Measurements from ENCODE around the gene FAF2. TPM values are rescaled to one million over a fixed set of nuclear protein-coding genes. Genes with fewer than 3 reads are reported as not detected.

FAF2 gene
- total RNA-seq, 4 donors from 2014 or later: 21.2 to 27.3 (median 23.9) TPM

DNA sequence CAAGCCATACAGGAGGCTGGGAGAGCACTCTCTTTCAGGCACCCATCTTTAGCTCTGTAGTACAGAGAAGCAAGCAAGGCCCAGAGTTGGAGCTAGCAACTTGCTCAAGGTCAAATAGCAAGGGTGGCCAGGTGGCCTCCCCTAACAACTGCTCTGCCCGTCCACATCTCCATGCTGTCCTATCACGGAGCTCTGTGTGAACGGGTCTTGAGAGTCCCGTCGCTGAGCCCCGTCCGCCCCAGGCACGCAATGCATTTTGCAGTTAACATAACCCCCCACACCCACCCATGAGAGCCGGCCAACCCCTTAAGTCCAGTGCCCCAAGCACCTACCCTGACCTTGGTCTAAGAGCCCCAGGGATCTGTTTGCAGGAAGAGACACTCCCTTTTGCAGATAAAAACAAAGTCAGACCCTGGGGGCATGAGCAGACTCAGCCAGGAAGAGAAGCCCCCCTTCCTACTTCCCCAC, 87.5 kb downstream of the FAF2 start:
- peak overlapping the region; percentile 89 to 99 (median 94) for H3K4me3 ChIP-seq
- intact Hi-C loops (cut with DNase I): no loop called here
- DNase-seq (ENCODE audit: extremely low spot score): no peak
- peak overlapping the region; percentile 94 to 100 (median 98) for H3K27ac ChIP-seq (replicated peaks in 1 of 4)
- peaks cover 60 to 72% (median 69%) of the 10 kb centered on the region in 4 donors for H3K4me1 ChIP-seq
- no peaks in the 10 kb centered on the region for H3K27me3 ChIP-seq
- WGBS: no CpG with 5 or more reads among the region's 9 CpGs
- TF ChIP-seq EP300 (IDR thresholded peaks at IDR 0.05): no peak
- TF ChIP-seq POLR2AphosphoS5 (IDR thresholded peaks at IDR 0.05): no peak
- TF ChIP-seq POLR2A (IDR thresholded peaks at IDR 0.05; ENCODE audit: low read depth): no peak
- no peak for TF ChIP-seq CTCF (IDR thresholded peaks at IDR 0.05)
- H3K9me3 ChIP-seq: no peaks in the 10 kb centered on the region
- H3K36me3 ChIP-seq: peaks cover 7 to 17% (median 16%) of the 10 kb centered on the region in 4 donors

GRCh38 chr5:176536132-176536901, 88.1 kb downstream of the FAF2 start:
- TF ChIP-seq POLR2AphosphoS5 (IDR thresholded peaks at IDR 0.05): peak in 1 of 2 donors; percentile 63
- no peak for TF ChIP-seq POLR2A (IDR thresholded peaks at IDR 0.05; ENCODE audit: low read depth)
- no peak for TF ChIP-seq EP300 (IDR thresholded peaks at IDR 0.05)
- TF ChIP-seq CTCF (IDR thresholded peaks at IDR 0.05): no peak
- Histone ChIP-seq H3K4me3 (peak overlapping the region; percentile 89 to 99 (median 94)), H3K36me3 (peaks cover under 1 to 10% (median 10%) of the 10 kb centered on the region in 4 donors), H3K4me1 (peaks cover 56 to 72% (median 66%) of the 10 kb centered on the region in 4 donors), H3K27me3 (no peaks in the 10 kb centered on the region), H3K27ac (replicated peaks in 1 of 4) (peak overlapping the region; percentile 94 to 100 (median 98)), H3K9me3 (no peaks in the 10 kb centered on the region)
- peak; percentile 96 for DNase-seq (ENCODE audit: extremely low spot score)
- intact Hi-C loops (cut with DNase I): no loop called here
- WGBS: 0% methylated on average over 15 of the region's 43 CpGs

GRCh38 chr5:176536902-176537553, 88.8 kb downstream of the FAF2 start, which contains the start of gene RNF44:
Gene RNF44, minus strand, starts transcription at chr5:176537402. Its CDS starts 4,930 bp downstream, at chr5:176532472.
- H3K4me3 ChIP-seq: peak within 1 kb of the TSS; percentile 89 to 99 (median 94)
- TF ChIP-seq POLR2AphosphoS5 (IDR thresholded peaks at IDR 0.05): peak; percentile 71 to 79
- peak in 1 of 3 experiments; percentile 22 for TF ChIP-seq CTCF (IDR thresholded peaks at IDR 0.05)
- TF ChIP-seq POLR2A (IDR thresholded peaks at IDR 0.05; ENCODE audit: low read depth): peak; percentile 59
- no peak for TF ChIP-seq EP300 (IDR thresholded peaks at IDR 0.05)
- H3K27ac ChIP-seq (replicated peaks in 1 of 4): peak within 1 kb of the TSS; percentile 94 to 100 (median 98)
- H3K9me3 ChIP-seq: no peaks in the 10 kb centered on the region
- intact Hi-C loops (cut with DNase I): no loop called here
- no peaks in the 10 kb centered on the region for H3K27me3 ChIP-seq
- peaks cover 0 to 3% (median 3%) of the 10 kb centered on the region in 4 donors for H3K36me3 ChIP-seq
- H3K4me1 ChIP-seq: peaks cover 56 to 72% (median 66%) of the 10 kb centered on the region in 4 donors
- peak; percentile 99 for DNase-seq (ENCODE audit: extremely low spot score)
- 1% methylated on average over 24 of the region's 63 CpGs for WGBS

DNA sequence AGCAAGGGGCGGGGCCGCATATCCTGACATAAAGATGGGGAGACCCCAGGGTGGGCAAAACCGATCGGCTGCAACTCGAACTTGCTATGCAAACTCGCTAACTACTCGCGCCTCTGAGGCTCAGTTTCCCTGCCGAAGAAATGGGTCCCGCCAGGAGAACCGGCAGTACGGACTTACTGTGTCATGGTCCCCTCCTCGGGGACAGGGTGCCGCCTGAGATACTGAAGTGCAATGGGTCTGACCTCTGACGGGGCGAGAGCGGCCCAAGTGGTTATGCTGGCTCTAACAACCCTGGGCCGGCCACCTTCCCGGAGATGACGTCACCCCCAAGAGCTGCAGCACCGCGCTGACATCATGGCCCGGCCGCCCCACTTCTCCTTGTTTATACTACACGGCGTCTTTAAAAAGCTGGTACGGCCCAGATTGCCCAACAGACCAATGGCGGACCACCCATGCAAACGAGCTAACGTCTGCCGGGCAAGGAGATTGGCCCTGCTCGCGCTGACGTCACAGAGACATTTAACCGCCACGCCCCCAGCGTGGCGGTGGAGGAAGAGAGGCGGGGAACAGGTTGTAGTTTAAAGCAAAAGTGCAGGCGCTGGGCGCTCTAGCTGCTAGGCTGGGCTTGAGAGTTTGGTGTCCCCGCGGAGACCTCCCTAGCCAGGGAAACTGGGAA, 89.5 kb downstream of the FAF2 start:
- H3K4me1 ChIP-seq: peaks cover 53 to 72% (median 66%) of the 10 kb centered on the region in 4 donors
- intact Hi-C loops (cut with DNase I): no loop called here
- H3K27ac ChIP-seq (replicated peaks in 1 of 4): peak overlapping the region; percentile 94 to 100 (median 98)
- no peaks in the 10 kb centered on the region for H3K36me3 ChIP-seq
- peak; percentile 100 for DNase-seq (ENCODE audit: extremely low spot score)
- no peaks in the 10 kb centered on the region for H3K9me3 ChIP-seq
- H3K27me3 ChIP-seq: no peaks in the 10 kb centered on the region
- TF ChIP-seq EP300 (IDR thresholded peaks at IDR 0.05) (no peak), POLR2AphosphoS5 (IDR thresholded peaks at IDR 0.05) (peak; percentile 58 to 83), CTCF (IDR thresholded peaks at IDR 0.05) (no peak), POLR2A (IDR thresholded peaks at IDR 0.05; ENCODE audit: low read depth) (no peak)
- H3K4me3 ChIP-seq: peak overlapping the region; percentile 89 to 99 (median 94)
- WGBS: 2% methylated on average over 26 of the region's 43 CpGs
